HS-27A (cell line): ENCODE data around the gene PLEKHH3.

Experiments used
- DNase-seq: peaks from one replicate; pipeline ENCODE4 v3.0.0-alpha.2; 2012; ENCODE audit warnings: low read depth, missing footprints

PLEKHH3 gene

GRCh38 chr17:42686520-42687128 is 9.8 kb upstream of the PLEKHH3 start:
- DNase-seq: no peak

DNA sequence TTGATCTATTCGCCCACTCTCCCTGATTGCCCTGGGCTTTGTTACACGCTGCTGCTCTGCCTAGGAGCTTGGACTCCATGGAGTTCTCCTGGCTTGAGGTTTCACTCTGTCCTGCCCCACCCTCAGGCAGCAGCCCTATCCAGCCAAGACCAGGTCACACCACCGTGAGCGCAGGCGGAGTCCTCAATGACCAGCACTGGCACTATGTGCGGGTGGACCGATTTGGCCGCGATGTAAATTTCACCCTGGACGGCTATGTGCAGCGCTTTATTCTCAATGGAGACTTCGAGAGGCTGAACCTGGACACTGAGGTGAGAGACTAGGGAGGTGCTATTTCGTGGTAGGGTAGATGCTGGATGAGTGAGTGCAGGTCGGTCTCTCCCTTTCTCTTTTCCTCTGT is 9.0 kb upstream of the PLEKHH3 start:
- no peak for DNase-seq

DNA sequence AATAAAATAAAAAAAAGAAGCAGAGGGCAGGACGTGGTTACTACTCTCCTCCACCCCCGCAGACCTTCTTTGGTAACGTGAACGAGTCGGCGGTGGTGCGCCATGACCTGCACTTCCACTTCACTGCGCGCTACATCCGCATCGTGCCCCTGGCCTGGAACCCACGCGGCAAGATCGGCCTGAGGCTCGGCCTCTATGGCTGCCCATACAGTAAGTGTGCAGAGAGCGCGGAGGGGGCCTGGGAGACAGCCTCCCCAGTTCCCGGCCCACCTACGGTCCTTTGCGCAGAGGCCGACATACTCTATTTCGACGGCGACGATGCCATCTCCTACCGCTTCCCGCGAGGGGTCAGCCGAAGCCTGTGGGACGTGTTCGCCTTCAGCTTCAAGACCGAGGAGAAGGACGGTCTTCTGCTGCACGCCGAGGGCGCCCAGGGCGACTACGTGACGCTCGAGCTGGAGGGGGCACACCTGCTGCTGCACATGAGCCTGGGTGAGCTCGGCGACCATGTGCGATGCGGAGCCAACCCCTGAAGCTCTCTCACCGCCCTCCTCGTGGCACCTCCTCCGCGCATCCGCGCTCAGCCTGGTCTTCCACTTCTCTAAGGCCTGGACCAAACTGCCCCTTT is 8.2 kb upstream of the PLEKHH3 start:
- no peak for DNase-seq

DNA sequence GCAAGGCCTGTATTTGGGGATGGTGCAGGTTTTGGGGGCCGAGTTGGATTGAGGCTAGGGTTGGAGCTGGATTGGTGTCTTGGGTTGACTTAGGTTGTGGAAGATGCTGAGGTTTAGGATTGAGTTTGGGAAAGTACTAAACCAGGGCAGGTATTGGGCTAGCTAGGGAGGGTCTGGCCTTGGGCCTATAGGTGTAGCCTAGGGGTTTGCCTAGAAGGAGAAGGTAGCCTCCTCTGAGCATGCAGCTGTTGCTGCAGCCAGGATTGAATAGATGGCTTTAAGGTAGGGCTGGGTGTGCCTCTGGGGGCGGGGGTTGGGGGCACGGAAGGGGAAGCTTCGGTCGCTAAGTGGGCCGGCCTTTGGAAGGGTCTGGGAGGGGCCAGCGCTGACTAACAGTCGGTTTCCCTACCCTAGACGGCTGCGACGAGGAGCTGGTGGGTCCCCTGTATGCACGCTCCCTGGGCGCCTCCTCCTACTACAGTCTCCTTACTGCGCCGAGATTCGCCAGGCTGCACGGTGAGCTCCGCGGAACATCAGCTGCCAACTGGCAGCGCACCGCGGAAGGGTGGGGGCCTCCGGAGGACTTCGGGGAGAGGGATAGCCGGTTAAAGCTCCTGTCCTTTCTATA is 6.7 kb upstream of the PLEKHH3 start:
- DNase-seq: no peak

- DNase-seq: no peak
Observed at GRCh38 chr17:42682722-42683403, 6.1 kb upstream of the PLEKHH3 start.

DNA sequence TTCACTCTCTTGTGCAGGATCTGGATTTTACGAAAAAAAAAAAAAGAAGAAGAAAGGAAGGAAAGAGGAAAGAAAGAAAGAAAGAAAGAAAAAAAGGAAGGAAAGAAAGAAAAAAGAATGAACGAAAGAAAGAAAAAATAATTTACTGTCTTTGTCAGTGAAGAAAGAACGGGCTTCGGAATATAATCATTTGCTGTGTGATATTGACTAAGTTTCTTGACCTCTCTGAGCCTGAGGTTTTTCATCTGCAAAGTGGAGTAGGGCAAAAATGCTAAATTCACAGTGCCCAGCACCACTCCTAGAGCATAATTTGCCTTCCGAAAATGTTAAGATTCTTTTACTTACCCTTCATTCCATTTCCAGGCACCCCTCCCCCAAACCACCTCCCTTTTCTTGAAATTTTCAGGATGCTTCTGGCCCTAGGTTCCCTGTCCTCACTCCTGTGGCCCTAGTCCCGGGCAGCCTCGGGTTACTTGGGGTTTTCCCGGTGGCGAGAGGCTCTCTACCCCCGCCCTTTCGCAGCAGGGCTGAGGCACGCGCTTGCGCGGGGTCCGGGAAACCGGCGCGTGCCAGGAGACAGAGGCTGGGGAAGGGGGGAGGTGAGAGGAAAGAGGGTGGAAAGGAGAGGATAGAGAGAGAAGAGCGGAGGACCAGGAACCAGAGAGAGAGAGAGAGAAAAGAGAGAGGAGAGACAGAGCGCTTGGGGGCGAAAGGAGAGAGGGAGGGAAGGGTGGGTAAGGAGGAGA is 5.4 kb upstream of the PLEKHH3 start, which contains the start of gene CNTNAP1:
Gene CNTNAP1, plus strand, starts transcription at position 556 of the 746 bp plus-strand sequence. CDS start 299 bp downstream, outside the sequence.
- DNase-seq: no peak

DNA sequence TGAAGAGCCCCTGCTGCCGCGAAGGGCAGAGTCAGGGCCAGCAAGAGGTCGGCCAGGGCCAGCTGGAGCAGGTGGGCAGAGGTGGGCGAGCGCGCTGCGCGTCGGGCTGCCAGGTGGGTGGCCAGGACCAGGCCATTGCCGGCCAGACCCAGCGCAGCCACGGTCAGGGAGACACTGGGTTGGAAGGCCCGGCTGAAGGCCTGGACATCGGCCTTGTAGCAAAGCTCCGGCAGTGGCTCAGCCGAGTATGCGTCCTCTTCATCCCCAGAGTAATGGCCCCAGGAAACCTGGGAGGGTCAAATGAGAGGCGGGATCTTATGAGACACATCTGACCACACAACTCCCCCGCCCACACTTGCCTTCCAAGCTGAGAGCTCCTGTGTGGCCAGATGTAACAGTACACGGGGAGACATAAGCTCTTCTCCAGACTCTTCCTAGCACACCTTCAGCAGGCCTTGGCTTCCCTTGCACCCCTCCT is 3.6 kb upstream of the PLEKHH3 start:
- no peak for DNase-seq

- DNase-seq: no peak
Observed at GRCh38 chr17:42679492-42680330, 2.9 kb upstream of the PLEKHH3 start.

DNA sequence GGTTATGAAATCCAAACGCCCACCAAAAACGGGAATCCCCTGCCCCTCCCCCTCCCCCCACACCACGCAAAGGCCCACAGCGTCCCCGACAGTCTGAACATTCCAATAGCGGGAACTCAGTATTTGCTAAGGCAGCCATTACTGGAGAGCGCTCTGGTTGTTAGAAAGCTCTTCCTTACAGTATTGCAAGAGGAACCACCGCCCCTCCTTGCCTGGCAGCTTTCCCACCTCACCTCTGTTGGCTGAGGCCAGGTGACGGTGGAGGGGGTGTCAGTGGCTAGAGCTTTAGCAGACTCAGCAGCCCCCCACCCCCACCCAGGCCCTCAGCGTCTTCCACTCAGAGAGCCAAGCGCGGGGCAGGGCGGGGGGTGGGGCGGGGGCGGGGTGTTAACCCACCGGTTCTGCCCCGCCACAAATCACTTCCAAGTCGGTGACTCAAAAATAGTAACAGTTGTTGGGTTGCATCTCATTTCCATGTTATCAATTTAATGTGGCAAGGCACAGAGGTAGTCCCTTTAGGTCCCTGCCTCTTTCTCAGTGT is 2.2 kb upstream of the PLEKHH3 start:
- no peak for DNase-seq

DNA sequence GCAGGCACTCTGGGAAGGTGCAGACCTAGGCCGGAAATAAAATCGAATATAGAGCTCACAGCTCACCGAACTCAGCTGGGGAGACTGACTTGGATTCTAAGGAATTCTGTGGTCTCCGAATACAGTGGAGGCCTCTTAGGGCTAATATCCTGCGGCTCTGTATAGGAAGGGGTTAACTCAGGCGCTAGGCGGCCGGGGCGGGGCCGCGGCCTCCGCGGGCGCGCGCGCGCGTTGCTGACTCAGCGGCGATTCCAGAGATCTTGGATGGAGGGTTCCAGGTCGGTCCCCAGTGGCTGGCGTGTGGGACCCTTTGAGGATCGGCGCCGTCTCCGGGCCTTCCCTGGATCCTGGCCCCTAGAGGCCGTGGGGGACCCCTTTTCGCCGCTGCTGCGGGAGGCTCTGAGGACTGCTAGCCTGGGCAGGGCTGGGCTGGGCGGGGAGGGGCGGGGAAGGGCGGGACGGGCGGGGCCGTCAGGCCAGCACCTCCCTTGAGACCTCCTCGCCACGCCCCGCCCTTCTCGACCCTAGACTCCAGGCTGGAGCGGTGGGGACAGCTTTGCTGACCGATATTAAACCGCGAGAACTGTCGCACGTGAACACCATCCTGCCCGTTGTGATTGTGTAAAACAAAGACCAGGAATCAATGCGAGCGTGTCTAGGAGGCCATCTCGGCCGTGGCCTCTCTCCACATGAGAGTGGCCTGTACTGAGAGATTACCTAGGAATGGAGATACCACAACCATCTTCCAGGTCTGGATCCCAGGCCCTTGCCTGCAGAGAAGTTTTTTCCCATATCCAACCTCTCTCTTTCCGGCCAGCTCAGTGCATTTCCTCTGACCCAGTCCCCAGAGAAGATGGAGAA is 1.4 kb upstream of the PLEKHH3 start:
- peak; percentile 73 for DNase-seq

- peak; percentile 92 for DNase-seq
Observed at GRCh38 chr17:42677012-42677857, 441 bp upstream of the PLEKHH3 start.

DNA sequence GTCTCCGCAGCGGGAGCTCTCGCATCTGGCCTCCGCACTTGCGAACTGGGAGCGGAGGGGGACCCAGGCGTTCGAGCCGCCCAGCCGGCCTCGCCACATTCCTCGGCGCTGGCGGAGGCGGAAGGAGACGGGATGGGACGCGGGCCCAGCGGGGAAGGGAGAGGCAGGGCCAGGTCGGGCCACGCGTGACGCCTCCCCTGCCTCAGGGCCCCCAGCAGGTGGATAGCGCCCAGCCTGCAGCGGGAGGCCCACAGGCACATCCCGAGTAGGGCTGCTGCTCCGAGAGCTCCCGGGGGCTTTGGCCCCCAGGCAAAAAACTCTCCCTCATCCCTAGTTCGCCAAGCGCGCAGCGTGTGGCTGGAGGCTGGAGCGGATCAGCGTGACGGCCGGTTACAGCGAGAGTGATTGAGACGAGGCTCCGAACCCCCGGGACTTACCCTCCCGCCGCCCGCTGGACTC is 800 bp downstream of the PLEKHH3 start:
- DNase-seq: no peak

DNA sequence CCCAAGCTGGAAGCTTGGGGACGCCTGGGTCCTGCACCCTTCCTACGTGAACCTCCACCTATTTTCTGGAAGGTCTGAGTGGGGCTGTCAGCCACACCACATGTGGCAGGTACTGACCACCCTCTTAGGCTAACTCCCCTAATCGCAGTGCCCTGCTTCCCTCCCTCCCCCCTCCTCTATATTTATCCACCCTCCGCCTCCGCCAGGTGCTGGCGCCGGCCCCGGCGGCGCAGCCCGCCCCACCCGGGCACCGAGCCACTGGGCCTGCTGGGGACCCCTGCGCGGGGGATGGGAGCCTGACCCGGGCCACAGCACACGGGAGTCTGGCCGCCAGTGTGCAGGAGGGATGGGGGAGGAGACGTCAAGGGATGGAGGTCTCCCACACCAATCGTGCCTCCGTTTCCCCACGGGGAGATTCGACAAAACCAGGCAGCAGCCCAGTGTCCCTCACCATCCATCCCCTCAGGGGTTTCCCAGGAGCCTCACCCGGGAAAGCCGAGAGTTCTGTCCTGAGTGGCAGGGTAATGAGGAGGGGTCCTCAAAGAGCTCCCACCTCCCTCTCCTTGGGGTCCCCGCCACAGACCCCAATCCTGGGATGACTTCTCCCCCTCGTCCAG is 1.3 kb downstream of the PLEKHH3 start:
- no peak for DNase-seq

- no peak for DNase-seq
Observed at GRCh38 chr17:42674755-42675347, 1.9 kb downstream of the PLEKHH3 start.

GRCh38 chr17:42673885-42674754 is 2.7 kb downstream of the PLEKHH3 start:
- no peak for DNase-seq

GRCh38 chr17:42673266-42673884 is 3.4 kb downstream of the PLEKHH3 start:
- DNase-seq: no peak
